H1 (cell line): Measurements from ENCODE around the gene PXT1. TPM values are rescaled to one million over a fixed set of nuclear protein-coding genes. Genes with fewer than 3 reads are reported as not detected.

Experiments
- CTCF ChIA-PET: fragments of 300-600 bp; sonication (Branson Sonifier 250); formaldehyde crosslinking; loops from one replicate; lab custom pipeline; 2021; ENCODE audit not compliant: partially characterized antibody; lab: Charles Lee
- POLR2A ChIA-PET: fragments of 300-600 bp; sonication (Branson Sonifier 250); formaldehyde crosslinking; loops from one replicate; lab custom pipeline; 2021; ENCODE audit warnings: inconsistent platforms; ENCODE audit not compliant: partially characterized antibody; lab: Charles Lee
- DNase-seq, 2 experiments: peaks; one replicate each; pipeline versions ENCODE4 v3.0.0 to v3.0.0-alpha.2; 2010 to 2022; ENCODE audit warnings: low spot score in 2 of 2, low read depth in 1 of 2, mixed read lengths in 1 of 2
- FAIRE-seq: peaks from 2 replicates; lab custom pipeline; 2011; peaks lifted over from hg19 to GRCh38; lab: Jason Lieb, UNC
- H2AFZ ChIP-seq: 2 replicates; pipeline ENCODE4 v1.8.1; 2012; ENCODE audit warnings: low read length, inconsistent platforms
- H2AK5ac ChIP-seq: 2 replicates; pipeline ENCODE4 v1.6.1; 2013; ENCODE audit warnings: low read depth, low read length
- H2BK120ac ChIP-seq: replicated peaks from 2 replicates; pipeline ENCODE3; 2013; ENCODE audit warnings: low read depth, low read length, inconsistent platforms
- H2BK12ac ChIP-seq: 2 replicates; pipeline ENCODE4 v1.6.1; 2013; ENCODE audit warnings: low read depth, low read length
- H2BK15ac ChIP-seq: 2 replicates; pipeline ENCODE4 v1.6.1; 2013; ENCODE audit warnings: low read length
- H2BK20ac ChIP-seq: 2 replicates; pipeline ENCODE4 v1.6.1; 2013; ENCODE audit warnings: low read length
- H2BK5ac ChIP-seq: 2 replicates; pipeline ENCODE4 v1.6.1; 2013; ENCODE audit warnings: low read depth, low read length
- H3K14ac ChIP-seq: 2 replicates; pipeline ENCODE4 v1.6.1; 2013; ENCODE audit warnings: inconsistent platforms; ENCODE audit not compliant: insufficient read length
- H3K18ac ChIP-seq: 2 replicates; pipeline ENCODE4 v1.6.1; 2013; ENCODE audit warnings: low read length; ENCODE audit errors: extremely low read depth
- H3K23ac ChIP-seq: 2 replicates; pipeline ENCODE4 v1.6.1; 2013; ENCODE audit warnings: inconsistent platforms; ENCODE audit not compliant: insufficient read length
- H3K23me2 ChIP-seq: 2 replicates; pipeline ENCODE4 v1.6.1; 2013; ENCODE audit warnings: low read depth, low read length
- H3K27ac ChIP-seq: 2 replicates; pipeline ENCODE4 v1.6.1; 2011; ENCODE audit warnings: low read depth, low read length, inconsistent platforms
- H3K27me3 ChIP-seq, 4 experiments: replicated peaks in 1 of 4; 1 replicate in 1 of 4; 2 replicates in 3 of 4; pipeline versions ENCODE4 v1.6.1 to v1.8.1; 2011 to 2013; ENCODE audit warnings: low read length in 3 of 4, mild to moderate bottlenecking in 3 of 4, inconsistent platforms in 2 of 4, mixed read lengths in 2 of 4, moderate library complexity in 1 of 4; ENCODE audit not compliant: control insufficient read depth in 3 of 4, insufficient read depth in 3 of 4; ENCODE audit errors: extremely low read depth in 1 of 4
- H3K36me3 ChIP-seq, 4 experiments: 2 replicates each; pipeline versions ENCODE4 v1.6.1 to v1.8.1; 2011 to 2013; ENCODE audit warnings: mild to moderate bottlenecking in 4 of 4, low read length in 3 of 4, moderate library complexity in 2 of 4, control low read depth in 1 of 4, inconsistent platforms in 1 of 4; ENCODE audit not compliant: insufficient read depth in 4 of 4, control insufficient read depth in 2 of 4
- H3K4ac ChIP-seq: replicated peaks from 2 replicates; pipeline ENCODE3; 2013; ENCODE audit warnings: low read length, low read depth, mixed read lengths, inconsistent platforms; ENCODE audit not compliant: insufficient read length
- H3K4me1 ChIP-seq, 4 experiments: replicated peaks in 1 of 4; 1 replicate in 1 of 4; 2 replicates in 3 of 4; pipeline versions ENCODE4 v1.6.1 to v1.8.1; 2011 to 2013; ENCODE audit warnings: low read length in 3 of 4, inconsistent platforms in 2 of 4, mixed read lengths in 1 of 4; ENCODE audit not compliant: insufficient read depth in 4 of 4, control insufficient read depth in 3 of 4
- H3K4me2 ChIP-seq, 2 experiments: 2 replicates each; pipeline versions ENCODE4 v1.6.1 to v1.8.1; 2011 to 2013; ENCODE audit warnings: low read depth in 2 of 2, low read length in 2 of 2, control low read depth in 1 of 2, inconsistent platforms in 1 of 2, mild to moderate bottlenecking in 1 of 2; ENCODE audit not compliant: insufficient read depth in 1 of 2
- H3K4me3 ChIP-seq, 4 experiments: fragments of 200-600, 300-600 bp in 1 of 4; sonication (generic), shearing (Covaris generic), sonication (Bioruptor Twin) in 1 of 4; 2 replicates each; pipeline versions ENCODE4 v1.5.1 to v1.8.1; 2011 to 2016; ENCODE audit warnings: low read length in 4 of 4, low read depth in 3 of 4, control low read depth in 2 of 4, inconsistent platforms in 2 of 4, mild to moderate bottlenecking in 2 of 4, mixed read lengths in 1 of 4, moderate library complexity in 1 of 4; ENCODE audit not compliant: insufficient read depth in 2 of 4; ENCODE audit errors: extremely low read depth in 1 of 4
- H3K56ac ChIP-seq: replicated peaks from 2 replicates; pipeline ENCODE3; 2013; ENCODE audit warnings: low read depth, mild to moderate bottlenecking, mixed read lengths, low read length, inconsistent platforms; ENCODE audit not compliant: insufficient read length
- H3K79me1 ChIP-seq: 2 replicates; pipeline ENCODE4 v1.6.1; 2013; ENCODE audit warnings: low read depth, low read length, control low read depth
- H3K79me2 ChIP-seq, 2 experiments: 2 replicates each; pipeline versions ENCODE4 v1.6.1 to v1.8.1; 2012 to 2013; ENCODE audit warnings: low read length in 2 of 2, mild to moderate bottlenecking in 2 of 2, inconsistent platforms in 1 of 2; ENCODE audit not compliant: insufficient read depth in 2 of 2, control insufficient read depth in 1 of 2
- H3K9ac ChIP-seq, 4 experiments: replicated peaks in 1 of 4; 1 replicate in 1 of 4; 2 replicates in 3 of 4; pipeline versions ENCODE4 v1.6.1 to v1.8.1; 2011 to 2013; ENCODE audit warnings: low read depth in 3 of 4, low read length in 3 of 4, control low read depth in 2 of 4, mild to moderate bottlenecking in 2 of 4, moderate library complexity in 2 of 4, inconsistent platforms in 1 of 4; ENCODE audit errors: extremely low read depth in 1 of 4
- H3K9me3 ChIP-seq, 2 experiments: 2 replicates each; pipeline versions ENCODE4 v1.6.1 to v1.8.1; 2012 to 2013; ENCODE audit warnings: mild to moderate bottlenecking in 2 of 2, moderate library complexity in 2 of 2, control low read depth in 1 of 2, inconsistent platforms in 1 of 2, low read depth in 1 of 2, low read length in 1 of 2, mixed read lengths in 1 of 2; ENCODE audit not compliant: insufficient read depth in 2 of 2
- H4K20me1 ChIP-seq, 2 experiments: replicated peaks in 1 of 2; 2 replicates each; pipeline versions ENCODE3 to v1.8.1; 2011 to 2013; ENCODE audit warnings: inconsistent platforms in 2 of 2, low read length in 2 of 2, mild to moderate bottlenecking in 1 of 2; ENCODE audit not compliant: insufficient read depth in 2 of 2, control insufficient read depth in 1 of 2
- H4K5ac ChIP-seq: 2 replicates; pipeline ENCODE4 v1.6.1; 2013; ENCODE audit warnings: low read length, low read depth, mixed read lengths, inconsistent platforms; ENCODE audit not compliant: insufficient read length
- H4K8ac ChIP-seq: 2 replicates; pipeline ENCODE4 v1.8.0; 2013; ENCODE audit warnings: mild to moderate bottlenecking, moderate library complexity, low read length, inconsistent platforms; ENCODE audit not compliant: insufficient read depth; ENCODE audit errors: extremely low read depth
- H4K91ac ChIP-seq: replicated peaks from 2 replicates; pipeline ENCODE3; 2013; ENCODE audit warnings: low read length, mixed read lengths, inconsistent platforms; ENCODE audit not compliant: insufficient read length
- RAD21 ChIP-seq, 2 experiments: IDR thresholded peaks in 1 of 2; conservative IDR thresholded peaks in 1 of 2; 2 replicates each; pipeline ENCODE4 v1.6.1; 2011; ENCODE audit warnings: low read depth in 2 of 2, low read length in 2 of 2, improper control_type of control experiment in 1 of 2, inconsistent platforms in 1 of 2, mild to moderate bottlenecking in 1 of 2, moderate library complexity in 1 of 2
- WGBS, 2 experiments: shearing (Covaris generic) in 1 of 2; methylation state at CpG; one replicate each; pipeline versions ENCODE4 v1.1.6 to v1.1.7; 2013 to 2015; ENCODE audit warnings: low lambda C conversion rate in 2 of 2, mixed read lengths in 2 of 2, inconsistent platforms in 1 of 2, low coverage in 1 of 2, missing lambda C conversion rate in 1 of 2; ENCODE audit not compliant: insufficient replicate concordance in 2 of 2, insufficient coverage in 1 of 2, insufficient read length in 1 of 2; ENCODE audit errors: extremely low coverage in 1 of 2, missing lambda C conversion rate in 1 of 2; 5-methylcytosine and 5-hydroxymethylcytosine counted together
- polyA plus RNA-seq, 7 experiments: library from polyadenylated mRNA; depleted of rRNA in 3 of 7; stranded (reverse) in 5 of 7; unstranded in 2 of 7; fragments of >200 nt in 5 of 7; fragments of 200-250 nt in 2 of 7; gene quantifications; 1 replicate in 5 of 7; 2 replicates in 1 of 7; 4 replicates in 1 of 7; pipeline versions ENCODE4 v1.2.1 to v1.2.3, GENCODE V29; 2011 to 2013; ENCODE audit warnings: missing spikeins in 2 of 7, mixed read lengths in 2 of 7
- total RNA-seq: library from RNA; stranded (reverse); fragmentation: NEBNext Ultra II Directional; extraction: Animal tissue kit (Norgen Biotek cat#: 25700); gene quantifications from 2 replicates; pipeline ENCODE4 v1.2.1, GENCODE V29; 2021

The PXT1 gene
- total and polyA plus RNA-seq, 2 of the 8 experiments (the other 6 are each of a cell fraction or from before 2014, with no cell fraction given), result 0.06 TPM; not detected in 1

DNA sequence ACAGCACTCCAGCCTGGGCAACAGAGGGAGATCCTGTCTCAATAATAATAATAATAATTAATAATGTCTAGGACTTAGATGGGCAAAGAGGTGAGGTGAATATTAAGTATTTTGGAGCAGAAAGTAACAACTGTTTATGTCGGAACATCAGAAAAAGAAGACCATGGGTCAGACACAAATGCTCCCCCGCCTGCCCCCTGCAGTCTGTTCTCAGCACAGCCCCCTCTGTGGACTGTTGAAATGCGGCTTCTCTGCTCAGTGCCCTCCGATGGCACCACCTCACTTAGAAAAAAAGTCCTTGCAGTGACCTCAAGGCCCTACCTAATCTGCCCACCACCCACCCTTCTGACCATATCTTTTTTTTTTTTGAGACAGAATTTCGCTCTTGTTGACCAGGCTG, 50.0 kb downstream of the PXT1 start:
- H3K4me3 ChIP-seq, result no peak overlapping the region
- H2BK20ac ChIP-seq, result no peak overlapping the region
- H2BK5ac ChIP-seq, result no peak overlapping the region
- H3K23ac ChIP-seq, result no peak overlapping the region
- no peak overlapping the region for H3K14ac ChIP-seq
- ChIA-PET POLR2A (no interaction called here), CTCF (interaction anchor here (0.6 to 1.5 kb wide), 3 partner anchors 9 to 31 kb away, joined by 3 to 4 read pairs (median 4); no protein-coding TSS in a partner anchor)
- H3K9ac ChIP-seq, result no peak overlapping the region
- H3K4me2 ChIP-seq, result no peak overlapping the region
- peaks cover 6 to 15% (median 12%) of the 10 kb centered on the region in 4 experiments for H3K27me3 ChIP-seq
- no peak overlapping the region for H4K5ac ChIP-seq
- H4K8ac ChIP-seq, result no peak overlapping the region
- no peak overlapping the region for H2BK15ac ChIP-seq
- no peaks in the 10 kb centered on the region for H3K79me1 ChIP-seq
- H3K9me3 ChIP-seq, result no peaks in the 10 kb centered on the region
- no peak overlapping the region for H2BK120ac ChIP-seq
- no peaks in the 10 kb centered on the region for H3K79me2 ChIP-seq
- no peaks in the 10 kb centered on the region for H3K36me3 ChIP-seq
- no peak for FAIRE-seq
- H3K18ac ChIP-seq, result no peak overlapping the region
- no peak for DNase-seq
- H4K91ac ChIP-seq, result no peak overlapping the region
- H3K4me1 ChIP-seq, result peaks cover 0 to 5% (median 0%) of the 10 kb centered on the region in 4 experiments; a peak in 3 of 7 replicates
- no peak overlapping the region for H2AK5ac ChIP-seq
- no peak overlapping the region for H3K4ac ChIP-seq
- 93% methylated on average over 5 of the region's 5 CpGs; no CpG with 5 or more reads in 1 of the 2 experiments for WGBS, 2 experiments
- H3K27ac ChIP-seq, result no peak overlapping the region
- H2AFZ ChIP-seq, result no peak overlapping the region
- H2BK12ac ChIP-seq, result no peak overlapping the region
- H3K23me2 ChIP-seq, result peaks cover 3% of the 10 kb centered on the region; the same call in 1 of the 2 replicates
- no peaks in the 10 kb centered on the region for H4K20me1 ChIP-seq
- no peak overlapping the region for H3K56ac ChIP-seq
- TF ChIP-seq RAD21 (IDR thresholded peaks at IDR 0.05 in 1 of 2, conservative IDR thresholded peaks at IDR 0.05 in 1 of 2; ENCODE audit: low read depth in 2 of 2, low read length in 2 of 2), result peak in 1 of 2 experiments; percentile 16; a peak in 1 of 4 replicates
